Measurements from ENCODE around the gene CTDSP2. TPM values are rescaled to one million over a fixed set of nuclear protein-coding genes. Genes with fewer than 3 reads are reported as not detected.
A peak's percentile ranks its signal among the peaks of the same experiment; 100 is the strongest.

The CTDSP2 gene
- total RNA-seq, 5 donors from 2014 or later (not counting 1 experiment from before 2014, with no cell fraction given): 132 to 246 (median 234) TPM

DNA sequence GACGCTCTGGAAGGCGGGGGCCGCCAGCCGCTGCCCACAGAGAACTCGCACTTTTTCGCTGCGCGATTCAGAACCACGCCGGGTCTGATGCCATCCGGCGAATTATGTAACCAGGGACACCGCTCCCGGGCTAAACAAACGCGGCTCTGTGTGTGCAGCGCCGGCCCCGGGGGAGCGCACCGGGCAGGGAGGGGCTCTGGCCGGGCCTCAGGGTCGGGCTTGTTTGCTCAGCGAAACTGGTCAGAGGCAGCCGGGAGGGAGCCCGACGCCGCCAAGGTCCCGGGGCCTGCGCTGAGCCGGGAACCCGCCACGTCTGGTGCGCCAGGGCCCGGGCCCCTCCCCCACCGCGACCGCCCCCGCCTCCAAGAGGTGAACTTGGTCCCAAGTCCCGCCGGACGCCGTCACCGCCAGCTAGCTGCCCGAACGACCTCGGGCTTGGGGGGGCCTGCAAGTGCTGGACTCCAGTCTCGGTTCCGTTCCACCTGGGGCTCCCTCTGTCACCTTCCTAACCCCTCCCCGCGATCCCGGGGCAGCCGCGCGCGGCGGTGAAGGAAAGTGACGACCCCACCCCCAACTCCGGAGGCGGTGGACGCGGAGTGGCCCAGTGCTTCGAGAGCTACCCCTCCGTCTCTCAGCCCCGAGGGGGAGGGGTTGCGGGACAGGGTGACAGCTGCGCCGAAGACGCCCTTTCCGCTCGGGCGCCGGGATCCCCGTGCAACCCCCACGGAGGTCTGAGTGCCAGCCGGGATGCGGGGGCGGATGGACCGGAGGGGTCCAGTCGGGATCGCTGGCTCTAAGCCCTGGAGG lies 848 bp downstream of the CTDSP2 start:
- Mint-ChIP-seq H3K9me3 (no peaks in the 10 kb centered on the region), H3K36me3 (peaks cover 7% of the 10 kb centered on the region), H3K4me1 (peaks cover 51 to 52% (median 52%) of the 10 kb centered on the region in 3 donors), H3K27me3 (no peaks in the 10 kb centered on the region), H3K27ac (peak overlapping the region; percentile 81 to 82), H3K4me3 (peak overlapping the region; percentile 88 to 90 (median 89))
- no peaks in the 10 kb centered on the region for H3K9me3 ChIP-seq
- peak overlapping the region; percentile 91 to 94 for H3K4me3 ChIP-seq (ENCODE audit: control insufficient read depth in 1 of 2, extremely low read depth in 1 of 2, low read length in 1 of 2)
- no peaks in the 10 kb centered on the region for H3K27me3 ChIP-seq (replicated peaks in 1 of 2; ENCODE audit: control insufficient read depth in 2 of 2, extremely low read depth in 1 of 2, insufficient read depth in 2 of 2, low read length in 1 of 2)
- CTCF ChIA-PET: interaction anchor here (0.5 to 3.0 kb wide), 8 partner anchors 9 to 1161 kb away, joined by 3 to 8 read pairs (median 4); no protein-coding TSS in a partner anchor
- peak overlapping the region; percentile 73 for H3K27ac ChIP-seq (ENCODE audit: low read length)
- peaks cover 28 to 51% of the 10 kb centered on the region in 2 experiments for H3K4me1 ChIP-seq (ENCODE audit: control insufficient read depth in 1 of 2, extremely low read depth in 1 of 2, insufficient read depth in 2 of 2, low read length in 2 of 2)
- H3K36me3 ChIP-seq (ENCODE audit: control insufficient read depth in 2 of 2, extremely low read depth in 1 of 2, insufficient read depth in 1 of 2, low read length in 1 of 2): no peaks in the 10 kb centered on the region
- POLR2A ChIA-PET: interaction anchor here in 1 of 2 donors (0.5 to 1.0 kb wide), 3 partner anchors 10 to 39 kb away, joined by 7 to 9 read pairs (median 8); no protein-coding TSS in a partner anchor
- WGBS (ENCODE audit: insufficient coverage): under 1% methylated on average over 78 of the region's 81 CpGs
- DNase-seq: peak in 31 of 35 experiments; percentile 20 to 66 (median 48)
- peak; percentile 29 to 50 (median 36) for ATAC-seq (replicated peaks in 1 of 4)

DNA sequence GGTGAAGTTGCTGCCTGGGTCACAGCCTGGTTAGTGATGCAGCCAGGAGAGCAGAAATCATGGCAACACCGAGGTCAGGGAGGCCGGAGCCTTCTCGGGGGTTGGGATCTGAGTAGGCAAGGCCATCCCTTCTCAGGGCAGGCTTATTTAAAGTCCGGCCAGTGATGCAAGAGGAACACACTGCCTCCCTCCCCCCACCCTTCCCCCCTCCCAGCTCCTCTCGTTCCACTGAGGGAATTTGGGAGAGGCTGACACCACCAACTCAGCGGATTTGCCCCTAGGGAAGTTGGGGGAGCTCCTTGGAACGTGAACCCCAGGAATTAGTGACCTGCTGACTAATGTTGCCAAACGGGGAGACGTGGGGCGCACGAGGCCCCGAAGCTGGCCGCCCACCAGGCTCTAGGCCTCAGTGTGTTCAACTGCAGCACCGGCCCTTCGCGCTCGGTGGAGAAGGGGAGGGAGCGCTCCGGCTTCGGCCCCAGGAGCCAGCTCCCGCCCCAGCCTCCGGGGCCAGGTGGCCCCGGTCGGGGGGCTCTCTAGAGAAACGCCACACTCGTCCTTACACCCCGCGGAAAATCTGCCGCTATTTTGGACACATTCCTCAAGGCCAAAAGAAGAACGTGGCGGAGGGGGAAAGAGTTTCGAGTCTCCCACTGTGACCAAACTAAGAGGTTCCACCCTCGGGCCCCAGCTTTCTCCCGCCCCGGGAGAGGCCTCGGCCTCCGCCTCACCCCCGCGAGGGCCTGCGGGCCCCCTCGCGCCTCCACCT lies 1.6 kb downstream of the CTDSP2 start:
- CTCF ChIA-PET: interaction anchor here (0.6 to 2.5 kb wide), 9 partner anchors 8 to 60 kb away, joined by 3 to 7 read pairs (median 5); no protein-coding TSS in a partner anchor
- Mint-ChIP-seq H3K4me3 (peak overlapping the region; percentile 88 to 90 (median 89)), H3K27ac (peak overlapping the region; percentile 88 to 89), H3K36me3 (peaks cover 7% of the 10 kb centered on the region), H3K4me1 (peaks cover 59 to 60% (median 60%) of the 10 kb centered on the region in 3 donors), H3K27me3 (no peaks in the 10 kb centered on the region), H3K9me3 (no peaks in the 10 kb centered on the region)
- Histone ChIP-seq H3K4me3 (ENCODE audit: control insufficient read depth in 1 of 2, extremely low read depth in 1 of 2, low read length in 1 of 2) (peak overlapping the region; percentile 91 to 94), H3K36me3 (ENCODE audit: control insufficient read depth in 2 of 2, extremely low read depth in 1 of 2, insufficient read depth in 1 of 2, low read length in 1 of 2) (peaks cover 0 to 4% of the 10 kb centered on the region in 2 donors), H3K9me3 (no peaks in the 10 kb centered on the region), H3K27ac (ENCODE audit: low read length) (peak overlapping the region; percentile 73), H3K4me1 (ENCODE audit: control insufficient read depth in 1 of 2, extremely low read depth in 1 of 2, insufficient read depth in 2 of 2, low read length in 2 of 2) (peaks cover 33 to 59% of the 10 kb centered on the region in 2 experiments), H3K27me3 (replicated peaks in 1 of 2; ENCODE audit: control insufficient read depth in 2 of 2, extremely low read depth in 1 of 2, insufficient read depth in 2 of 2, low read length in 1 of 2) (no peaks in the 10 kb centered on the region)
- POLR2A ChIA-PET: interaction anchor here (0.5 to 0.9 kb wide), 3 partner anchors 19 to 54 kb away, joined by 3 to 9 read pairs (median 7); no protein-coding TSS in a partner anchor
- 3% methylated on average over 31 of the region's 42 CpGs for WGBS (ENCODE audit: insufficient coverage)
- DNase-seq (peak in 4 of 35 experiments; percentile 14 to 48 (median 28)), ATAC-seq (replicated peaks in 1 of 4) (peak in 1 of 4 experiments; percentile 13)

DNA sequence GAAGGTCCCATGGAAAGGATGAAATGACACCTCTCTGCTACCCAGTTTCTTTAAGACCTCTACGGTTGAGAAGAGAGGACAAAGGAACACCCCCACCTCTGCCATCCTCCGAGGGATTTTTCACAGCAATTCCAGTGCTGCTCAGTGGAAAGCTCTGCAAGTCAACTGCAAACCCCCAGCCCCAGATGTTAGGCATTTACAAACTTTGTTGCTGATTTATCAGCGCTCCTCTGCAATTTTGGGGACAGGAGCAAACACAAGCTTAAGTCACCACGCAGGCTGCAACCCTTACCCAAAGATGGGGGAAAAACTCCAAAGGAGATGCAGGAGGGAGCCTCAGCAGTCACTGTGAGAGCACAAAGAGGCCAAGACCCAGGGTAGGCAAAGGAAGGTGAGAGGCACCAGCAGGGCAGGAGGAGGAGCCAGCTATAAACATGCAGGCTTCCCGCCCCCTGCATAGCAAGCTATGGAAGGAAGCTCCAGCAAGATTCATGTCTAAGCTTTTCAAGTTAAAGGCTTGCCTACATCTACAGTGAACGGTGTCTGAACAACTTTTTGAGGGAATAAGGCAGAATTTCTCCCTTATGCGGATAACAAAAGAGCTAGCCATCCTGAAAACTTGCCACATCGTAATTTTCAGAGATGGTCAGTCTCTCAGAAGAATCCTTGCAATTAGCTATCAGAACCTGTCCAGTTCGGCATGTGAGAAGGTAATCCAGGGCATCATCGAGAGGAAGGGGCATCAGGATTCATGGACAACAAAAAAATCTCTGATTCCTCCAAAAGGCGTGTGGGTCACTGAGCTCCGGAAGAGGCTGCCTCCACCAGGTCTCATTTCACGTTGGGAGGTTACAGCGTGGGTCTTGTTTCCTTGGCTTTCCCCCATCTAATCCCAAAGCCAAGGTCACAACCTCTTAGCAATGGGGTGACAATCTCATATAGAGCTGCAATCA lies 3.9 kb downstream of the CTDSP2 start:
- H3K36me3 ChIP-seq (ENCODE audit: control insufficient read depth in 2 of 2, extremely low read depth in 1 of 2, insufficient read depth in 1 of 2, low read length in 1 of 2): peaks cover 0 to 4% of the 10 kb centered on the region in 2 donors
- H3K27ac Mint-ChIP-seq: peak overlapping the region; percentile 86 to 93
- CTCF ChIA-PET: interaction anchor here (0.8 to 1.9 kb wide), 11 partner anchors 7 to 86 kb away, joined by 3 to 11 read pairs (median 6); partner anchors contain the start of gene TSFM (in 1 of the 2)
- 61% methylated on average over 10 of the region's 14 CpGs for WGBS (ENCODE audit: insufficient coverage)
- H3K9me3 ChIP-seq: no peaks in the 10 kb centered on the region
- peak overlapping the region; percentile 88 to 90 (median 89) for H3K4me3 Mint-ChIP-seq
- H3K4me1 Mint-ChIP-seq: peaks cover 73 to 76% (median 74%) of the 10 kb centered on the region in 3 donors
- no peaks in the 10 kb centered on the region for H3K27me3 Mint-ChIP-seq
- ATAC-seq (replicated peaks in 1 of 4) (peak; percentile 19 to 38 (median 24)), DNase-seq (peak in 26 of 35 experiments; percentile 20 to 56 (median 42))
- H3K4me3 ChIP-seq (ENCODE audit: control insufficient read depth in 1 of 2, extremely low read depth in 1 of 2, low read length in 1 of 2): peak overlapping the region; percentile 15 to 16
- no peaks in the 10 kb centered on the region for H3K27me3 ChIP-seq (replicated peaks in 1 of 2; ENCODE audit: control insufficient read depth in 2 of 2, extremely low read depth in 1 of 2, insufficient read depth in 2 of 2, low read length in 1 of 2)
- peaks cover 50 to 76% of the 10 kb centered on the region in 2 experiments for H3K4me1 ChIP-seq (ENCODE audit: control insufficient read depth in 1 of 2, extremely low read depth in 1 of 2, insufficient read depth in 2 of 2, low read length in 2 of 2)
- H3K36me3 Mint-ChIP-seq: peaks cover 7% of the 10 kb centered on the region
- H3K27ac ChIP-seq (ENCODE audit: low read length): no peak overlapping the region
- POLR2A ChIA-PET: interaction anchor here in 1 of 2 donors (0.6 to 1.1 kb wide), 4 partner anchors 13 to 94 kb away, joined by 3 to 4 read pairs (median 4); no protein-coding TSS in a partner anchor
- no peaks in the 10 kb centered on the region for H3K9me3 Mint-ChIP-seq

DNA sequence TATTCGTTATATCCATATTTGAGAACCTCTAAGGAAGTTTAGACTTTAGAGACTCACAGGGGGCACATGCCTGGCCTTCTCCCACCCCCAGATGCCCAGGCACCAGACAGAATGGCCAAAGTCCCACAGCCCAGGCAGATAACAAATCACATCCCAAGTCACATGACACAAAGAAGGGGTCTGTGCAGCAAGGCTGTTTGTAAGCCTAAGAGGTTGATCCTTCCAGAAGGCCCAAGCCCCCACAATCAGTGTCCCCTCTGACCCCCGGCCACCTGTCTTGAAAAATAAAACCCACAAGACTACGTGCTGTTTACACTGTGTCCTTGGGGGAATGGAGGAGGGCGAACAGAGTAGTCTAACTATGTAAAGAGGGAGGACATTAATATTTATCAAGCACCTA lies 5.1 kb downstream of the CTDSP2 start:
- no peaks in the 10 kb centered on the region for H3K27me3 ChIP-seq (replicated peaks in 1 of 2; ENCODE audit: control insufficient read depth in 2 of 2, extremely low read depth in 1 of 2, insufficient read depth in 2 of 2, low read length in 1 of 2)
- H3K27me3 Mint-ChIP-seq: no peaks in the 10 kb centered on the region
- H3K27ac Mint-ChIP-seq: peak overlapping the region; percentile 53 to 93
- peaks cover 7% of the 10 kb centered on the region for H3K36me3 Mint-ChIP-seq
- H3K4me1 Mint-ChIP-seq: peaks cover 79 to 81% (median 80%) of the 10 kb centered on the region in 3 donors
- WGBS (ENCODE audit: insufficient coverage): no CpG with 5 or more reads among the region's 4 CpGs
- H3K4me3 Mint-ChIP-seq: peak overlapping the region; percentile 88 to 90 (median 89)
- DNase-seq (no peak), ATAC-seq (replicated peaks in 1 of 4) (no peak)
- ChIA-PET CTCF (interaction anchor here in 1 of 2 donors (1.0 to 1.9 kb wide), 3 partner anchors 9 to 110 kb away, joined by 3 to 7 read pairs (median 4); no protein-coding TSS in a partner anchor), POLR2A (no interaction called here)
- peak overlapping the region; percentile 24 for H3K27ac ChIP-seq (ENCODE audit: low read length)
- peaks cover 0 to 4% of the 10 kb centered on the region in 2 donors for H3K36me3 ChIP-seq (ENCODE audit: control insufficient read depth in 2 of 2, extremely low read depth in 1 of 2, insufficient read depth in 1 of 2, low read length in 1 of 2)
- H3K4me1 ChIP-seq (ENCODE audit: control insufficient read depth in 1 of 2, extremely low read depth in 1 of 2, insufficient read depth in 2 of 2, low read length in 2 of 2): peaks cover 55 to 80% of the 10 kb centered on the region in 2 experiments
- H3K9me3 Mint-ChIP-seq: no peaks in the 10 kb centered on the region
- H3K4me3 ChIP-seq (ENCODE audit: control insufficient read depth in 1 of 2, extremely low read depth in 1 of 2, low read length in 1 of 2): no peak overlapping the region
- no peaks in the 10 kb centered on the region for H3K9me3 ChIP-seq

DNA sequence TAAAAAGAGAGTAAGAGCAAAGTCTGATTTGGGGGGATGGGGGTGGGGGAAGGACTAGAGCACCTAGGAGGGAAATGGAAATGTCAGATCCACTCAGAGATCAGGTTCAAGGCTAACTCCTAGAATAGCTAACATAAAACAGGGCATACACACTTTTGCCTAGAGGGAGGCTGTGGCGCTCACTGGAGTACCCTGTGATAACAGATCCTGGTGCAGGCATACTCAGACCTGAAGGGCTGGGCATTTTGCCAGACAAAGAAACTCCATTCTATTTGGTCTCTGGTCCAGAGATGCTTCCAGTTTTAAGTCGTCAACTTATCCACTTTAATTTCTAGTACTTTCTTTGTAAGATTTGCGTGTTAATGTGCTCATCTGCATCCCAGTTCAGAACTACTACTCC lies 5.8 kb downstream of the CTDSP2 start:
- peaks cover 86 to 88% (median 87%) of the 10 kb centered on the region in 3 donors for H3K4me1 Mint-ChIP-seq
- H3K27ac Mint-ChIP-seq: peak overlapping the region; percentile 53 to 93
- Histone ChIP-seq H3K9me3 (no peaks in the 10 kb centered on the region), H3K27me3 (replicated peaks in 1 of 2; ENCODE audit: control insufficient read depth in 2 of 2, extremely low read depth in 1 of 2, insufficient read depth in 2 of 2, low read length in 1 of 2) (no peaks in the 10 kb centered on the region), H3K4me3 (ENCODE audit: control insufficient read depth in 1 of 2, extremely low read depth in 1 of 2, low read length in 1 of 2) (no peak overlapping the region), H3K27ac (ENCODE audit: low read length) (peak overlapping the region; percentile 24), H3K36me3 (ENCODE audit: control insufficient read depth in 2 of 2, extremely low read depth in 1 of 2, insufficient read depth in 1 of 2, low read length in 1 of 2) (peaks cover 0 to 4% of the 10 kb centered on the region in 2 donors), H3K4me1 (ENCODE audit: control insufficient read depth in 1 of 2, extremely low read depth in 1 of 2, insufficient read depth in 2 of 2, low read length in 2 of 2) (peaks cover 62 to 87% of the 10 kb centered on the region in 2 experiments)
- ChIA-PET CTCF (interaction anchor here in 1 of 2 donors (1.0 kb wide), 2 partner anchors 9 to 111 kb away, joined by 3 to 4 read pairs; no protein-coding TSS in a partner anchor), POLR2A (no interaction called here)
- H3K36me3 Mint-ChIP-seq: peaks cover 7% of the 10 kb centered on the region
- ATAC-seq (replicated peaks in 1 of 4) (no peak), DNase-seq (no peak)
- H3K27me3 Mint-ChIP-seq: no peaks in the 10 kb centered on the region
- H3K9me3 Mint-ChIP-seq: no peaks in the 10 kb centered on the region
- 86% methylated on average over 3 of the region's 3 CpGs for WGBS (ENCODE audit: insufficient coverage)
- peak overlapping the region; percentile 17 to 90 (median 88) for H3K4me3 Mint-ChIP-seq
